CD14-positive monocyte (primary cell): Measurements from ENCODE around the gene MATN4. TPM values are rescaled to one million over a fixed set of nuclear protein-coding genes. Genes with fewer than 3 reads are reported as not detected.
A peak's percentile ranks its signal among the peaks of the same experiment; 100 is the strongest.

Source experiments
- DNase-seq, 3 donors: peaks; one replicate each; pipeline ENCODE4 v3.0.0-alpha.2; 2011 to 2022
- H2AFZ ChIP-seq: 2 replicates; pipeline ENCODE4 v1.6.0; 2012; ENCODE audit warnings: mild to moderate bottlenecking, low read depth, low read length, inconsistent platforms; ENCODE audit not compliant: insufficient read depth, poor library complexity, severe bottlenecking
- H3K27ac ChIP-seq, 2 donors: 1 replicate in 1 of 2; 2 replicates in 1 of 2; pipeline ENCODE4 v1.5.1; 2012 to 2013; ENCODE audit warnings: low read length in 2 of 2, control low read depth in 1 of 2, inconsistent platforms in 1 of 2, low read depth in 1 of 2, mild to moderate bottlenecking in 1 of 2
- H3K27me3 ChIP-seq, 2 donors: one replicate each; pipeline versions ENCODE4 v1.6.0 to v1.6.1; 2011 to 2013; ENCODE audit warnings: low read length in 2 of 2; ENCODE audit not compliant: control insufficient read depth in 2 of 2, insufficient read depth in 2 of 2
- H3K36me3 ChIP-seq, 2 donors: replicated peaks in 1 of 2; 1 replicate in 1 of 2; 2 replicates in 1 of 2; pipeline versions ENCODE4 v1.5.1 to v1.6.1; 2012 to 2013; ENCODE audit warnings: low read length in 2 of 2, control low read depth in 1 of 2, inconsistent platforms in 1 of 2, mild to moderate bottlenecking in 1 of 2; ENCODE audit not compliant: insufficient read depth in 2 of 2, control insufficient read depth in 1 of 2
- H3K4me1 ChIP-seq, 2 donors: 1 replicate in 1 of 2; 2 replicates in 1 of 2; pipeline versions ENCODE4 v1.5.1 to v1.6.1; 2012 to 2013; ENCODE audit warnings: low read length in 2 of 2, control low read depth in 1 of 2, inconsistent platforms in 1 of 2, mild to moderate bottlenecking in 1 of 2, moderate library complexity in 1 of 2; ENCODE audit not compliant: insufficient read depth in 2 of 2, control insufficient read depth in 1 of 2
- H3K4me2 ChIP-seq: replicated peaks from 2 replicates; pipeline ENCODE3; 2012; ENCODE audit warnings: low read length, moderate library complexity, mild to moderate bottlenecking; ENCODE audit not compliant: poor library complexity, severe bottlenecking; ENCODE audit errors: extremely low read depth
- H3K4me3 ChIP-seq, 3 experiments: fragments of 200-600 bp in 1 of 3; sonication (generic) in 1 of 3; replicated peaks in 1 of 3; 1 replicate in 2 of 3; 2 replicates in 1 of 3; pipeline ENCODE4 v1.5.1; 2011 to 2013; ENCODE audit warnings: low read length in 3 of 3, mild to moderate bottlenecking in 3 of 3, control low read depth in 2 of 3, low read depth in 2 of 3, inconsistent platforms in 1 of 3, moderate library complexity in 1 of 3
- H3K79me2 ChIP-seq: 2 replicates; pipeline ENCODE4 v1.6.0; 2012; ENCODE audit warnings: mild to moderate bottlenecking, control low read depth, inconsistent platforms, low read length, moderate library complexity; ENCODE audit not compliant: insufficient read depth
- H3K9ac ChIP-seq: 2 replicates; pipeline ENCODE4 v1.6.0; 2017; ENCODE audit warnings: low read length, mild to moderate bottlenecking; ENCODE audit not compliant: insufficient read depth, poor library complexity, severe bottlenecking
- H3K9me3 ChIP-seq, 2 donors: replicated peaks in 1 of 2; 1 replicate in 1 of 2; 2 replicates in 1 of 2; pipeline versions ENCODE4 v1.5.1 to v1.6.1; 2012 to 2013; ENCODE audit warnings: low read length in 2 of 2, control low read depth in 1 of 2; ENCODE audit not compliant: control insufficient read depth in 1 of 2, insufficient read depth in 1 of 2
- H4K20me1 ChIP-seq: 2 replicates; pipeline ENCODE4 v1.6.0; 2012; ENCODE audit warnings: mild to moderate bottlenecking, low read length, control low read depth, moderate library complexity; ENCODE audit not compliant: insufficient read depth
- H3K27ac Mint-ChIP-seq, 7 donors: one replicate each; pipeline ENCODE4 v1.8.0; 2020; ENCODE audit warnings: mild to moderate bottlenecking in 7 of 7, mixed read lengths in 7 of 7, moderate library complexity in 6 of 7, inconsistent platforms in 2 of 7
- H3K27me3 Mint-ChIP-seq, 3 donors: one replicate each; pipeline ENCODE4 v1.8.0; 2021 to 2022; ENCODE audit warnings: low read depth in 3 of 3, mild to moderate bottlenecking in 3 of 3, mixed read lengths in 3 of 3, moderate library complexity in 3 of 3, inconsistent platforms in 1 of 3
- H3K36me3 Mint-ChIP-seq, 2 donors: one replicate each; pipeline ENCODE4 v1.8.0; 2020; ENCODE audit warnings: mixed read lengths in 2 of 2, inconsistent platforms in 1 of 2, mild to moderate bottlenecking in 1 of 2
- H3K4me1 Mint-ChIP-seq: one replicate; pipeline ENCODE4 v1.8.0; 2020; ENCODE audit warnings: mild to moderate bottlenecking, mixed read lengths
- H3K4me3 Mint-ChIP-seq, 2 donors: one replicate each; pipeline ENCODE4 v1.8.0; 2020; ENCODE audit warnings: mild to moderate bottlenecking in 2 of 2, mixed read lengths in 2 of 2, moderate library complexity in 1 of 2
- H3K9me3 Mint-ChIP-seq, 7 donors: one replicate each; pipeline ENCODE4 v1.8.0; 2020 to 2022; ENCODE audit warnings: mixed read lengths in 7 of 7, mild to moderate bottlenecking in 6 of 7, moderate library complexity in 6 of 7, inconsistent platforms in 2 of 7
- whole genome bisulfite sequencing: methylation state at CpG from one replicate; pipeline ENCODE4 v1.1.5; 2013; ENCODE audit warnings: missing lambda C conversion rate; ENCODE audit not compliant: insufficient coverage; 5-methylcytosine and 5-hydroxymethylcytosine counted together
- intact Hi-C, 2 donors: fragments of 100-400 bp; cut with micrococcal nuclease; formaldehyde crosslinking; loops; one replicate each; pipeline versions ENCODE4 v1.15.0 to v1.15.1; 2023
- polyA plus RNA-seq, 3 donors: library from polyadenylated mRNA; depleted of rRNA in 1 of 3; unstranded in 2 of 3; stranded (reverse) in 1 of 3; fragments of 300-500 nt in 2 of 3; fragments of >200 nt in 1 of 3; fragmentation: Illumina TruSeq in 2 of 3; gene quantifications; 1 replicate in 2 of 3; 2 replicates in 1 of 3; pipeline ENCODE4 v1.2.3, GENCODE V29; 2012 to 2021
- TF ChIP-seq, protein P1 (sequence below): fragments of 200-600 bp; IDR thresholded peaks from one replicate; pipeline ENCODE4 v1.8.0; 2022; ENCODE audit warnings: antibody characterized with exemption, mild to moderate bottlenecking

Gene MATN4
- polyA plus RNA-seq, 3 donors, result not detected

DNA sequence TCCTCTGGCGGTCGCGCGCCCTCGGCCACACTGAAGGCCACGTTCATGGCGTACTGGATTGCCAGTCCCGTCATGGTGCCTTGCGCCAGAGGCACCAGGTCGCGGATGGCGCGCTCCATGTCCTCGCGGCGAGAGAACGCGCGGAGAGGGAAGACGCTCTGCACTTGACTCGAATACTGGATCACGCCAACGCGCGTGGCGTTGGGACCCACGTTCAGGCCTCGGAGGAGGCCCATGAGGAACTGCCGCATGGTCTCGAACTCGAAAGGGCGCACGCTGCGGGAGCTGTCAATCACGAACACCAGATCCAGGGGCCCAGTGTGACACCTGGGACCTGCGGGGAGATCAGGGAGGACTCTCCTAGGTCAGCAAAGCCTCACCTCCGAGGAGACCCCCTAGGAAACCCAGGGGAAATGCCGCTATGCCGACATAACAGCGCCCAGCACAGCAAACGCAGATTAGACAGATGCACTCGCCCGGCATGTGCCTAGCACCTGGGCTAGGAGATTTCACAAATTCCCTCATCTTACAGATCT, 3.6 kb downstream of the MATN4 start:
- Histone ChIP-seq H3K79me2 (no peaks in the 10 kb centered on the region), H2AFZ (no peak overlapping the region), H3K36me3 (no peaks in the 10 kb centered on the region), H3K4me1 (no peaks in the 10 kb centered on the region), H4K20me1 (no peaks in the 10 kb centered on the region), H3K27me3 (peaks cover 0 to 36% of the 10 kb centered on the region in 2 donors), H3K27ac (no peak overlapping the region), H3K4me2 (no peak overlapping the region), H3K4me3 (no peak overlapping the region), H3K9ac (no peak overlapping the region), H3K9me3 (no peaks in the 10 kb centered on the region)
- Mint-ChIP-seq H3K9me3 (peaks cover 0 to 7% (median 1%) of the 10 kb centered on the region in 7 donors), H3K27me3 (peaks cover 28 to 61% (median 45%) of the 10 kb centered on the region in 3 donors), H3K4me3 (peak overlapping the region in 1 of 2 donors; percentile 62), H3K36me3 (no peaks in the 10 kb centered on the region), H3K4me1 (no peaks in the 10 kb centered on the region), H3K27ac (no peak overlapping the region)
- DNase-seq, result no peak
- intact Hi-C loops, result no loop called here
- TF ChIP-seq, protein P1, sequence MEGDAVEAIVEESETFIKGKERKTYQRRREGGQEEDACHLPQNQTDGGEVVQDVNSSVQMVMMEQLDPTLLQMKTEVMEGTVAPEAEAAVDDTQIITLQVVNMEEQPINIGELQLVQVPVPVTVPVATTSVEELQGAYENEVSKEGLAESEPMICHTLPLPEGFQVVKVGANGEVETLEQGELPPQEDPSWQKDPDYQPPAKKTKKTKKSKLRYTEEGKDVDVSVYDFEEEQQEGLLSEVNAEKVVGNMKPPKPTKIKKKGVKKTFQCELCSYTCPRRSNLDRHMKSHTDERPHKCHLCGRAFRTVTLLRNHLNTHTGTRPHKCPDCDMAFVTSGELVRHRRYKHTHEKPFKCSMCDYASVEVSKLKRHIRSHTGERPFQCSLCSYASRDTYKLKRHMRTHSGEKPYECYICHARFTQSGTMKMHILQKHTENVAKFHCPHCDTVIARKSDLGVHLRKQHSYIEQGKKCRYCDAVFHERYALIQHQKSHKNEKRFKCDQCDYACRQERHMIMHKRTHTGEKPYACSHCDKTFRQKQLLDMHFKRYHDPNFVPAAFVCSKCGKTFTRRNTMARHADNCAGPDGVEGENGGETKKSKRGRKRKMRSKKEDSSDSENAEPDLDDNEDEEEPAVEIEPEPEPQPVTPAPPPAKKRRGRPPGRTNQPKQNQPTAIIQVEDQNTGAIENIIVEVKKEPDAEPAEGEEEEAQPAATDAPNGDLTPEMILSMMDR, result no peak
- WGBS, result 52% methylated on average over 38 of the region's 43 CpGs

GRCh38 chr20:45303586-45304463, 4.3 kb downstream of the MATN4 start:
- Histone ChIP-seq H3K79me2 (no peaks in the 10 kb centered on the region), H3K27ac (no peak overlapping the region), H3K9ac (peak overlapping the region; percentile 4), H3K36me3 (no peaks in the 10 kb centered on the region), H4K20me1 (no peaks in the 10 kb centered on the region), H3K4me3 (no peak overlapping the region), H3K9me3 (no peaks in the 10 kb centered on the region), H3K27me3 (peaks cover 0 to 36% of the 10 kb centered on the region in 2 donors), H3K4me1 (no peaks in the 10 kb centered on the region), H2AFZ (peak overlapping the region; percentile 13), H3K4me2 (no peak overlapping the region)
- WGBS, result 46% methylated on average over 41 of the region's 47 CpGs
- intact Hi-C loops, result no loop called here
- Mint-ChIP-seq H3K27ac (no peak overlapping the region), H3K4me1 (no peaks in the 10 kb centered on the region), H3K9me3 (peaks cover 0 to 7% (median 1%) of the 10 kb centered on the region in 7 donors), H3K36me3 (no peaks in the 10 kb centered on the region), H3K4me3 (peak overlapping the region in 1 of 2 donors; percentile 68), H3K27me3 (peaks cover 28 to 59% (median 46%) of the 10 kb centered on the region in 3 donors)
- DNase-seq, result no peak
- TF ChIP-seq, protein P1, result no peak
